Heart left ventricle (tissue), 16 donors: ENCODE results near the gene CACNB4. TPM values are rescaled to one million over a fixed set of nuclear protein-coding genes. Genes with fewer than 3 reads are reported as not detected.

Source experiments
- ATAC-seq, 4 donors: fragments of 200-7000 bp; cut with Tn5 transposase; one replicate each; pipeline ENCODE4 v1.9.1; 2020 to 2022; ENCODE audit warnings: moderate library complexity in 4 of 4, mild to moderate bottlenecking in 3 of 4, moderate number of reproducible peaks in 1 of 4
- DNase-seq, 5 donors: peaks; one replicate each; pipeline ENCODE4 v3.0.0-alpha.2; 2020
- H3K27ac ChIP-seq, 12 donors: fragments of 200-600 bp; sonication (generic) in 4 of 12; one replicate each; pipeline versions ENCODE4 v1.5.0 to v1.8.0; 2016 to 2022; ENCODE audit warnings: mild to moderate bottlenecking in 2 of 12
- H3K27me3 ChIP-seq, 9 donors: fragments of 200-600 bp; sonication (generic) in 2 of 9; one replicate each; pipeline versions ENCODE4 v1.5.1 to v1.8.0; 2016 to 2022; ENCODE audit warnings: mild to moderate bottlenecking in 3 of 9
- H3K36me3 ChIP-seq, 9 donors: fragments of 200-600 bp; sonication (generic) in 2 of 9; one replicate each; pipeline versions ENCODE4 v1.5.0 to v1.8.0; 2018 to 2022; ENCODE audit warnings: mild to moderate bottlenecking in 2 of 9
- H3K4me1 ChIP-seq, 12 donors: fragments of 200-600 bp; sonication (generic) in 4 of 12; one replicate each; pipeline versions ENCODE4 v1.5.0 to v1.8.0; 2016 to 2022; ENCODE audit warnings: mild to moderate bottlenecking in 3 of 12
- H3K4me3 ChIP-seq, 12 donors: fragments of 200-600 bp; sonication (generic) in 4 of 12; one replicate each; pipeline versions ENCODE4 v1.5.0 to v1.8.0; 2017 to 2022; ENCODE audit warnings: mild to moderate bottlenecking in 9 of 12, moderate library complexity in 4 of 12
- H3K9me3 ChIP-seq, 12 donors: fragments of 200-600 bp; sonication (generic) in 4 of 12; one replicate each; pipeline versions ENCODE4 v1.5.0 to v1.8.0; 2016 to 2022; ENCODE audit warnings: mild to moderate bottlenecking in 1 of 12
- CTCF ChIP-seq, 12 donors: fragments of 200-600 bp; sonication (generic) in 4 of 12; IDR thresholded peaks; one replicate each; pipeline versions ENCODE4 v1.5.0 to v1.8.0; 2018 to 2022; ENCODE audit warnings: antibody characterized with exemption in 12 of 12, mild to moderate bottlenecking in 5 of 12
- POLR2A ChIP-seq, 2 donors: fragments of 450-650 bp; IDR thresholded peaks; one replicate each; pipeline ENCODE4 v1.6.1; 2017; ENCODE audit warnings: antibody characterized with exemption in 2 of 2, mild to moderate bottlenecking in 2 of 2, moderate library complexity in 2 of 2
- WGBS, 4 donors: extraction: QIAGEN DNeasy Blood & Tissue Kit in 2 of 4; methylation state at CpG; one replicate each; pipeline versions ENCODE4 v1.1.5 to v1.1.7; 2013 to 2018; 5-methylcytosine and 5-hydroxymethylcytosine counted together
- intact Hi-C, 10 donors: fragments of 100-400 bp; cut with DNase I; formaldehyde crosslinking; loops; one replicate each; pipeline versions ENCODE4 v1.11.1 to v1.14.2; 2022
- polyA plus RNA-seq, 2 donors: library from polyadenylated mRNA; stranded (reverse); fragments of 200-250 nt; gene quantifications; one replicate each; pipeline ENCODE4 v1.2.3, GENCODE V29; 2013
- total RNA-seq, 9 donors: library from RNA; depleted of rRNA in 2 of 9; stranded (reverse); fragments of >200 nt in 2 of 9; fragmentation: NEBNext Ultra II Directional in 3 of 9; extraction: Animal tissue kit (Norgen Biotek cat#: 25700) in 3 of 9; gene quantifications; one replicate each; pipeline versions ENCODE4 v1.1.0 to v1.2.4, GENCODE V29; 2016 to 2023
- donor health status: ischemic (EF 13 %, LVEDD 7.1; RV severe dilation, severe dysfunction).
- donor health status: healthy with polysubstance abuse.
- donor health status: DM: no; HTN: yes; CAD: no.
- donor health status: DM: no; HTN: no; CAD: no.
- donor health status: ischemic (EF 25% LVEDD 6.9; RV normal size, moderate dysfunction).
- donor health status: ischemic (EF 25% LVEDD 5.7; RV mildly dilated, moderate dysfunction).
- donor health status: healthy.
- donor health status: DM: yes; HTN: yes; CAD: no.
- donor health status: ischemic (EF 35%, LVEDD 5.7; RV mildly dilated, moderate dysfunction).
- donor health status: nonischemic (EF 11% LVEDD 7.7; RV severe dilation, severe dysfunction).
- donor health status: DM: yes; HTN: yes; CAD: no.
- donor health status: PGD.
- donor health status: ischemic (EF 29% LVEDD 5.4; RV normal size, mild dysfunction).
- donor health status: nonischemic (EF 23%, LVEDD 6.1; RV moderate dilation, normal function).

The CACNB4 gene
- total and polyA plus RNA-seq, 11 donors: 0.03 to 1.5 (median 0.39) TPM

GRCh38 chr2:151872463-151872862 is 226.4 kb downstream of the CACNB4 start:
- H3K4me1 ChIP-seq: peaks cover 0 to 3% (median 0%) of the 10 kb centered on the region in 12 donors
- H3K36me3 ChIP-seq: no peaks in the 10 kb centered on the region
- no peaks in the 10 kb centered on the region for H3K27me3 ChIP-seq
- no peak overlapping the region for H3K4me3 ChIP-seq
- TF ChIP-seq POLR2A (IDR thresholded peaks at IDR 0.05): no peak
- no peak for TF ChIP-seq CTCF (IDR thresholded peaks at IDR 0.05)
- no peaks in the 10 kb centered on the region for H3K9me3 ChIP-seq
- intact Hi-C loops: loop anchor here in 1 of 10 donors (10.0 kb wide), 1 partner anchor 102 kb away; no protein-coding TSS in a partner anchor
- ATAC-seq (no peak), DNase-seq (no peak)
- 73 to 87% (median 81%) methylated on average over 3 of the region's 3 CpGs for WGBS, 4 donors
- no peak overlapping the region for H3K27ac ChIP-seq

GRCh38 chr2:151869291-151869690 is 229.6 kb downstream of the CACNB4 start:
- intact Hi-C loops: no loop called here
- H3K27ac ChIP-seq: no peak overlapping the region
- H3K9me3 ChIP-seq: no peaks in the 10 kb centered on the region
- ATAC-seq (no peak), DNase-seq (no peak)
- 81 to 89% (median 87%) methylated on average over 5 of the region's 5 CpGs for WGBS, 4 donors
- no peak overlapping the region for H3K4me3 ChIP-seq
- no peak for TF ChIP-seq CTCF (IDR thresholded peaks at IDR 0.05)
- H3K27me3 ChIP-seq: no peaks in the 10 kb centered on the region
- no peaks in the 10 kb centered on the region for H3K4me1 ChIP-seq
- no peaks in the 10 kb centered on the region for H3K36me3 ChIP-seq

GRCh38 chr2:151862700-151863099 is 236.1 kb downstream of the CACNB4 start:
- Histone ChIP-seq H3K4me3 (no peak overlapping the region), H3K9me3 (no peaks in the 10 kb centered on the region), H3K36me3 (no peaks in the 10 kb centered on the region), H3K27me3 (no peaks in the 10 kb centered on the region), H3K27ac (no peak overlapping the region), H3K4me1 (no peaks in the 10 kb centered on the region)
- TF ChIP-seq CTCF (IDR thresholded peaks at IDR 0.05) (no peak), POLR2A (IDR thresholded peaks at IDR 0.05) (no peak)
- intact Hi-C loops: no loop called here
- ATAC-seq: no peak
- no peak for DNase-seq
- WGBS, 4 donors: 95 to 98% (median 96%) methylated on average over 5 of the region's 5 CpGs

- 88 to 93% (median 89%) methylated on average over 4 of the region's 4 CpGs for WGBS, 4 donors
- Histone ChIP-seq H3K27me3 (no peaks in the 10 kb centered on the region), H3K36me3 (no peaks in the 10 kb centered on the region), H3K27ac (no peak overlapping the region), H3K4me3 (no peak overlapping the region), H3K9me3 (no peaks in the 10 kb centered on the region), H3K4me1 (no peaks in the 10 kb centered on the region)
- ATAC-seq (no peak), DNase-seq (no peak)
- TF ChIP-seq CTCF (IDR thresholded peaks at IDR 0.05): no peak
- TF ChIP-seq POLR2A (IDR thresholded peaks at IDR 0.05): no peak
- intact Hi-C loops: no loop called here
Observed at GRCh38 chr2:151861174-151861573, 237.7 kb downstream of the CACNB4 start.
